B cell (primary cell): Measurements from ENCODE around the gene MGMT. TPM values are rescaled to one million over a fixed set of nuclear protein-coding genes. Genes with fewer than 3 reads are reported as not detected.

Source experiments
- ATAC-seq: fragments of 200-7000 bp; cut with Tn5 transposase; one replicate; pipeline ENCODE4 v1.10.0; 2021; ENCODE audit warnings: low read depth, mild to moderate bottlenecking, moderate number of reproducible peaks, moderate library complexity
- CTCF ChIA-PET: fragments of 350-600 bp; sonication (Branson Sonifier 250); formaldehyde crosslinking; loops from one replicate; lab custom pipeline; 2021; ENCODE audit warnings: antibody characterized with exemption, inconsistent platforms; lab: Charles Lee
- POLR2A ChIA-PET: fragments of 350-600 bp; sonication (Branson Sonifier 250); formaldehyde crosslinking; loops from one replicate; lab custom pipeline; 2021; ENCODE audit warnings: antibody characterized with exemption; lab: Charles Lee
- DNase-seq: peaks from one replicate; pipeline ENCODE4 v3.0.0; 2013
- H2AFZ ChIP-seq: 2 replicates; pipeline ENCODE4 v1.6.1; 2012; ENCODE audit warnings: mild to moderate bottlenecking, low read depth, low read length; ENCODE audit not compliant: insufficient read depth, poor library complexity, severe bottlenecking
- H3K27ac ChIP-seq, 2 donors: 1 replicate in 1 of 2; 2 replicates in 1 of 2; pipeline ENCODE4 v1.5.1; 2012 to 2013; ENCODE audit warnings: low read length in 2 of 2, mild to moderate bottlenecking in 2 of 2, moderate library complexity in 1 of 2
- H3K27me3 ChIP-seq, 4 experiments: fragments of 200-600 bp in 1 of 4; sonication (generic) in 1 of 4; replicated peaks in 1 of 4; 1 replicate in 2 of 4; 2 replicates in 2 of 4; pipeline versions ENCODE4 v1.6.1 to v1.7.0; 2013 to 2016; ENCODE audit warnings: low read length in 3 of 4, mild to moderate bottlenecking in 2 of 4, mixed read lengths in 1 of 4, moderate library complexity in 1 of 4; ENCODE audit not compliant: insufficient read depth in 4 of 4, control insufficient read depth in 3 of 4; ENCODE audit errors: control extremely low read depth in 1 of 4
- H3K36me3 ChIP-seq, 2 experiments: replicated peaks in 1 of 2; 1 replicate in 1 of 2; 2 replicates in 1 of 2; pipeline versions ENCODE4 v1.6.1 to v1.7.1; 2013; ENCODE audit warnings: low read length in 1 of 2; ENCODE audit not compliant: insufficient read depth in 2 of 2, control insufficient read depth in 1 of 2; ENCODE audit errors: control extremely low read depth in 1 of 2, extremely low read depth in 1 of 2
- H3K4me1 ChIP-seq, 2 donors: fragments of 200-600 bp in 1 of 2; sonication (generic) in 1 of 2; 1 replicate in 1 of 2; 2 replicates in 1 of 2; pipeline versions ENCODE4 v1.5.1 to v1.6.1; 2013 to 2017; ENCODE audit warnings: low read length in 2 of 2; ENCODE audit not compliant: control insufficient read depth in 2 of 2, insufficient read depth in 2 of 2
- H3K4me2 ChIP-seq: replicated peaks from 2 replicates; pipeline ENCODE3; 2012; ENCODE audit warnings: mild to moderate bottlenecking, low read depth, low read length; ENCODE audit not compliant: poor library complexity, severe bottlenecking
- H3K4me3 ChIP-seq, 5 experiments: fragments of 200-600 bp in 1 of 5; sonication (generic) in 1 of 5; 1 replicate in 3 of 5; 2 replicates in 2 of 5; pipeline versions ENCODE4 v1.5.1 to v1.7.0; 2011 to 2016; ENCODE audit warnings: low read length in 4 of 5, mild to moderate bottlenecking in 4 of 5, low read depth in 2 of 5, control low read depth in 1 of 5, moderate library complexity in 1 of 5; ENCODE audit not compliant: insufficient read depth in 1 of 5; ENCODE audit errors: control extremely low read depth in 1 of 5, extremely low read depth in 1 of 5
- H3K79me2 ChIP-seq: fragments of 200-600 bp; sonication (generic); one replicate; pipeline ENCODE4 v1.6.0; 2016; ENCODE audit warnings: low read length; ENCODE audit not compliant: control insufficient read depth, insufficient read depth
- H3K9ac ChIP-seq: fragments of 200-600 bp; sonication (generic); 2 replicates; pipeline ENCODE4 v1.6.1; 2017; ENCODE audit warnings: mild to moderate bottlenecking, low read length, moderate library complexity
- H3K9me3 ChIP-seq, 3 donors: one replicate each; pipeline versions ENCODE4 v1.6.1 to v1.7.1; 2013; ENCODE audit warnings: low read length in 2 of 3; ENCODE audit not compliant: control insufficient read depth in 2 of 3, insufficient read depth in 1 of 3; ENCODE audit errors: control extremely low read depth in 1 of 3
- H4K20me1 ChIP-seq: 2 replicates; pipeline ENCODE4 v1.6.0; 2012; ENCODE audit warnings: mild to moderate bottlenecking, low read length; ENCODE audit not compliant: insufficient read depth, control insufficient read depth, poor library complexity, severe bottlenecking
- H3K27ac Mint-ChIP-seq: one replicate; pipeline ENCODE4 v1.8.0; 2021; ENCODE audit warnings: mixed read lengths
- H3K27me3 Mint-ChIP-seq: one replicate; pipeline ENCODE4 v1.8.0; 2021; ENCODE audit warnings: mixed read lengths
- H3K4me1 Mint-ChIP-seq: one replicate; pipeline ENCODE4 v1.8.0; 2021; ENCODE audit warnings: mixed read lengths
- H3K4me3 Mint-ChIP-seq: one replicate; pipeline ENCODE4 v1.8.0; 2021; ENCODE audit warnings: mixed read lengths
- H3K9me3 Mint-ChIP-seq: one replicate; pipeline ENCODE4 v1.8.0; 2022; ENCODE audit warnings: mixed read lengths; ENCODE audit not compliant: insufficient read depth
- EZH2 ChIP-seq: IDR thresholded peaks from 2 replicates; pipeline ENCODE4 v1.6.1; 2012; ENCODE audit warnings: borderline replicate concordance, low read depth, mild to moderate bottlenecking, moderate library complexity, low read length; ENCODE audit not compliant: insufficient read depth, poor library complexity, severe bottlenecking
- WGBS: methylation state at CpG from one replicate; pipeline ENCODE4 v1.1.5; 2013; ENCODE audit warnings: missing lambda C conversion rate; ENCODE audit not compliant: insufficient coverage; 5-methylcytosine and 5-hydroxymethylcytosine counted together
- intact Hi-C: fragments of 100-400 bp; cut with micrococcal nuclease; formaldehyde crosslinking; loops from one replicate; pipeline ENCODE4 v1.10.0; 2022
- polyA plus RNA-seq: library from polyadenylated mRNA; depleted of rRNA; stranded (reverse); fragments of >200 nt; gene quantifications from 2 replicates; pipeline ENCODE4 v1.2.3, GENCODE V29; 2012
- total RNA-seq, 2 donors: library from RNA; stranded (reverse); fragments of 120-200 nt in 1 of 2; gene quantifications; 1 replicate in 1 of 2; 2 replicates in 1 of 2; pipeline versions ENCODE4 v1.2.3 to v1.2.4, GENCODE V29; 2013 to 2022
- TF ChIP-seq, protein P1 (sequence below): fragments of 200-600 bp; IDR thresholded peaks from one replicate; pipeline ENCODE4 v1.8.0; 2022; ENCODE audit warnings: antibody characterized with exemption, mild to moderate bottlenecking

MGMT gene
- total and polyA plus RNA-seq, 2 donors (not counting 1 experiment from before 2014, with no cell fraction given), result 16.6 to 87.7 TPM

DNA sequence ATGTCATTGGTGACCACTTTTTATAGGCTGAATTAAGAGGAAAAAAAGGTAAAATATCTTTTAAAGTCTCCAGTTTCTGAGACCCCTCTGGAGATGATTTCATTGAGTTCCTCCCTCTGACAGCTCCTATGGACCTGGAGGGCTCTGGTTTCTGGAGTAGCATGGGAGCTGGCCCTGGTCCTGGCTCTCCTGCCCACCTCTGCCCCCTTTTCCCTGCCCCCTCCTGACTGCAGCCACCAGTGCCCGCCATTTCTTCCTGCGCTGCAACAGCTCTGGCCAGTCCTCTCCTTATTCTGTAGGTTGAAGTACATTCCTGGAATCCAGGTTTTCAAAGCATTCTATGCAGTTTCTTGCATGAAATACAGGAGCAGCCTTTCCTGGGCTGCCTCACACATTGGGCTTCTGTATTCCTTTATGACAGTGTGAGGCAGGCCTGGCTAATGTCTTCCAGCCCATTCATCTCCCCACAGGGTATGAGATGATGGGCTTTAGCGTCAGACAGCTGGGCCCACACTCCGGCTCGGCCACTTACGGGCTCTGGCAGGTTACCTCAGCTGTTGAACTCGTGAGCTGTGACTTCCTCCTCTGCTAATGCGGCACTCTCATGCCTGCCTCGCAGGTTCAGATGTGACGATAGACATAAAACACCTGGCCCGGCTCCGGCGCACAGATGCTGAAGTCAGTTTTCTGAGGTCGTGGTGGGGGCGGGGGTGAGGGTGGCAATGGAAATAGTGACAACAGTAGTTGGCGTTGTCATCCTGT, 101.7 kb downstream of the MGMT start:
- Histone ChIP-seq H3K36me3 (no peaks in the 10 kb centered on the region), H3K27me3 (no peaks in the 10 kb centered on the region), H3K27ac (no peak overlapping the region), H3K9me3 (peaks cover 0 to 26% (median 0%) of the 10 kb centered on the region in 3 donors), H2AFZ (no peak overlapping the region), H3K4me2 (no peak overlapping the region), H3K79me2 (peaks cover 5% of the 10 kb centered on the region), H4K20me1 (no peaks in the 10 kb centered on the region), H3K9ac (no peak overlapping the region), H3K4me3 (no peak overlapping the region), H3K4me1 (no peaks in the 10 kb centered on the region)
- H3K27me3 Mint-ChIP-seq, result no peaks in the 10 kb centered on the region
- peak; percentile 16 for DNase-seq
- no peak overlapping the region for H3K4me3 Mint-ChIP-seq
- intact Hi-C loops, result no loop called here
- ChIA-PET CTCF (no interaction called here), POLR2A (interaction anchor here (0.7 kb wide), 1 partner anchor 17 kb away, joined by 3 read pairs; no protein-coding TSS in a partner anchor)
- no peaks in the 10 kb centered on the region for H3K4me1 Mint-ChIP-seq
- TF ChIP-seq, protein P1, sequence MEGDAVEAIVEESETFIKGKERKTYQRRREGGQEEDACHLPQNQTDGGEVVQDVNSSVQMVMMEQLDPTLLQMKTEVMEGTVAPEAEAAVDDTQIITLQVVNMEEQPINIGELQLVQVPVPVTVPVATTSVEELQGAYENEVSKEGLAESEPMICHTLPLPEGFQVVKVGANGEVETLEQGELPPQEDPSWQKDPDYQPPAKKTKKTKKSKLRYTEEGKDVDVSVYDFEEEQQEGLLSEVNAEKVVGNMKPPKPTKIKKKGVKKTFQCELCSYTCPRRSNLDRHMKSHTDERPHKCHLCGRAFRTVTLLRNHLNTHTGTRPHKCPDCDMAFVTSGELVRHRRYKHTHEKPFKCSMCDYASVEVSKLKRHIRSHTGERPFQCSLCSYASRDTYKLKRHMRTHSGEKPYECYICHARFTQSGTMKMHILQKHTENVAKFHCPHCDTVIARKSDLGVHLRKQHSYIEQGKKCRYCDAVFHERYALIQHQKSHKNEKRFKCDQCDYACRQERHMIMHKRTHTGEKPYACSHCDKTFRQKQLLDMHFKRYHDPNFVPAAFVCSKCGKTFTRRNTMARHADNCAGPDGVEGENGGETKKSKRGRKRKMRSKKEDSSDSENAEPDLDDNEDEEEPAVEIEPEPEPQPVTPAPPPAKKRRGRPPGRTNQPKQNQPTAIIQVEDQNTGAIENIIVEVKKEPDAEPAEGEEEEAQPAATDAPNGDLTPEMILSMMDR, result no peak
- TF ChIP-seq EZH2, result no peak
- peak; percentile 71 for ATAC-seq
- peak overlapping the region; percentile 50 for H3K27ac Mint-ChIP-seq
- 91% methylated on average over 15 of the region's 16 CpGs for WGBS
- no peaks in the 10 kb centered on the region for H3K9me3 Mint-ChIP-seq

DNA sequence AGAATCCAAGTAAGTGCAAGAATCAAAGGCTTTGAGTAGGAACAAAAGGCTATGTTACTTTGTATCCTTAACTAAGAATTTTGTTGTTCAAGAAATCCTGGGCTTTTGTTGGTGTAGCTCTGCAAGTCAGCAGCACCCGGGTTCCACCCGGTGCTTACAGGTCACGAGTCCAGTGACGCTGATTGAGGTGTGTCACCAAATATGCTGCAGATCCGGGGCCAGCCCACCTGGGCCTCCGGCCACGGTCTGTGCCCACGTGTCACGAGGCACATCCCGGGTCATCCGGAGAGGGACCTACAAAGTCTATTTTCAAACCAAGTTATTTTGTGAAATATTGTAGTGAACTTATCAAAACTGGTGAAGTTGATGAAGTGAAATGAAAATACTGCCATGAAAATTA, 103.1 kb downstream of the MGMT start:
- CTCF ChIA-PET, result no interaction called here
- Histone ChIP-seq H2AFZ (no peak overlapping the region), H3K27ac (no peak overlapping the region), H4K20me1 (no peaks in the 10 kb centered on the region), H3K9ac (no peak overlapping the region), H3K27me3 (no peaks in the 10 kb centered on the region), H3K4me1 (no peaks in the 10 kb centered on the region), H3K9me3 (peaks cover 0 to 12% (median 0%) of the 10 kb centered on the region in 3 donors), H3K36me3 (no peaks in the 10 kb centered on the region), H3K79me2 (peaks cover 5% of the 10 kb centered on the region), H3K4me3 (no peak overlapping the region), H3K4me2 (no peak overlapping the region)
- H3K4me3 Mint-ChIP-seq, result no peak overlapping the region
- no peak for ATAC-seq
- H3K27ac Mint-ChIP-seq, result no peak overlapping the region
- H3K27me3 Mint-ChIP-seq, result no peaks in the 10 kb centered on the region
- H3K4me1 Mint-ChIP-seq, result no peaks in the 10 kb centered on the region
- no peaks in the 10 kb centered on the region for H3K9me3 Mint-ChIP-seq
- WGBS, result 98% methylated on average over 7 of the region's 11 CpGs
- no peak for DNase-seq
- intact Hi-C loops, result no loop called here
- POLR2A ChIA-PET, result no interaction called here
- no peak for TF ChIP-seq EZH2
- TF ChIP-seq, protein P1, result no peak
